ENCODE data around the gene GJD2. TPM values are rescaled to one million over a fixed set of nuclear protein-coding genes. Genes with fewer than 3 reads are reported as not detected.

Gene GJD2
- total RNA-seq, 2 donors from 2014 or later: not detected

- no peak for DNase-seq
- Mint-ChIP-seq H3K27me3 (ENCODE audit: low read depth) (peaks cover 10% of the 10 kb centered on the region), H3K36me3 (ENCODE audit: insufficient read depth in 2 of 2) (no peaks in the 10 kb centered on the region)
Measured at GRCh38 chr15:34730701-34731100, 24.1 kb downstream of the GJD2 start.

GRCh38 chr15:34729886-34730285 is 24.9 kb downstream of the GJD2 start:
- no peaks in the 10 kb centered on the region for H3K4me1 Mint-ChIP-seq (ENCODE audit: low read depth)
- peaks cover 18% of the 10 kb centered on the region for H3K27me3 Mint-ChIP-seq (ENCODE audit: low read depth)
- peaks cover 0 to 2% of the 10 kb centered on the region in 2 donors for H3K9me3 Mint-ChIP-seq
- H3K4me3 Mint-ChIP-seq: no peak overlapping the region
- ATAC-seq (replicated peaks in 1 of 2) (no peak), DNase-seq (no peak)
- no peak overlapping the region for H3K27ac Mint-ChIP-seq
- no peaks in the 10 kb centered on the region for H3K36me3 Mint-ChIP-seq (ENCODE audit: insufficient read depth in 2 of 2)

More at GRCh38 chr15:34730701-34731100, 24.1 kb downstream of the GJD2 start:
- H3K27ac Mint-ChIP-seq: no peak overlapping the region
- H3K9me3 Mint-ChIP-seq: peaks cover 0 to 2% of the 10 kb centered on the region in 2 donors
- no peak for ATAC-seq (replicated peaks in 1 of 2)
- no peak overlapping the region for H3K4me3 Mint-ChIP-seq
- no peaks in the 10 kb centered on the region for H3K4me1 Mint-ChIP-seq (ENCODE audit: low read depth)

GRCh38 chr15:34729056-34729455 is 25.7 kb downstream of the GJD2 start:
- Mint-ChIP-seq H3K9me3 (peaks cover 0 to 2% of the 10 kb centered on the region in 2 donors), H3K27me3 (ENCODE audit: low read depth) (peaks cover 20% of the 10 kb centered on the region), H3K4me1 (ENCODE audit: low read depth) (no peaks in the 10 kb centered on the region), H3K36me3 (ENCODE audit: insufficient read depth in 2 of 2) (no peaks in the 10 kb centered on the region), H3K27ac (no peak overlapping the region), H3K4me3 (no peak overlapping the region)
- ATAC-seq (replicated peaks in 1 of 2) (no peak), DNase-seq (no peak)

GRCh38 chr15:34726406-34727100 is 28.2 kb downstream of the GJD2 start:
- H3K9me3 Mint-ChIP-seq: peaks cover 0 to 2% of the 10 kb centered on the region in 2 donors
- no peak for DNase-seq
- no peak for ATAC-seq (replicated peaks in 1 of 2)
- H3K27ac Mint-ChIP-seq: no peak overlapping the region
- H3K27me3 Mint-ChIP-seq (ENCODE audit: low read depth): peaks cover 41% of the 10 kb centered on the region
- no peaks in the 10 kb centered on the region for H3K4me1 Mint-ChIP-seq (ENCODE audit: low read depth)
- H3K36me3 Mint-ChIP-seq (ENCODE audit: insufficient read depth in 2 of 2): no peaks in the 10 kb centered on the region
- no peak overlapping the region for H3K4me3 Mint-ChIP-seq

GRCh38 chr15:34725556-34725955 is 29.2 kb downstream of the GJD2 start:
- Mint-ChIP-seq H3K36me3 (ENCODE audit: insufficient read depth in 2 of 2) (no peaks in the 10 kb centered on the region), H3K4me3 (no peak overlapping the region), H3K4me1 (ENCODE audit: low read depth) (no peaks in the 10 kb centered on the region), H3K27ac (no peak overlapping the region), H3K9me3 (peaks cover 0 to 2% of the 10 kb centered on the region in 2 donors), H3K27me3 (ENCODE audit: low read depth) (peaks cover 51% of the 10 kb centered on the region)
- no peak for DNase-seq
- ATAC-seq (replicated peaks in 1 of 2): no peak

GRCh38 chr15:34724481-34724880 is 30.3 kb downstream of the GJD2 start:
- no peaks in the 10 kb centered on the region for H3K4me1 Mint-ChIP-seq (ENCODE audit: low read depth)
- H3K27ac Mint-ChIP-seq: no peak overlapping the region
- ATAC-seq (replicated peaks in 1 of 2): no peak
- no peak for DNase-seq
- H3K9me3 Mint-ChIP-seq: peaks cover 0 to 2% of the 10 kb centered on the region in 2 donors
- peaks cover 62% of the 10 kb centered on the region for H3K27me3 Mint-ChIP-seq (ENCODE audit: low read depth)
- H3K4me3 Mint-ChIP-seq: no peak overlapping the region
- no peaks in the 10 kb centered on the region for H3K36me3 Mint-ChIP-seq (ENCODE audit: insufficient read depth in 2 of 2)

GRCh38 chr15:34722439-34722836 is 32.4 kb downstream of the GJD2 start:
- no peak for ATAC-seq (replicated peaks in 1 of 2)
- Mint-ChIP-seq H3K4me1 (ENCODE audit: low read depth) (no peaks in the 10 kb centered on the region), H3K27ac (no peak overlapping the region), H3K36me3 (ENCODE audit: insufficient read depth in 2 of 2) (no peaks in the 10 kb centered on the region), H3K4me3 (no peak overlapping the region), H3K27me3 (ENCODE audit: low read depth) (peaks cover 62% of the 10 kb centered on the region), H3K9me3 (no peaks in the 10 kb centered on the region)
- no peak for DNase-seq

- Mint-ChIP-seq H3K27me3 (ENCODE audit: low read depth) (peaks cover 62% of the 10 kb centered on the region), H3K27ac (no peak overlapping the region), H3K9me3 (no peaks in the 10 kb centered on the region), H3K36me3 (ENCODE audit: insufficient read depth in 2 of 2) (no peaks in the 10 kb centered on the region), H3K4me3 (no peak overlapping the region), H3K4me1 (ENCODE audit: low read depth) (no peaks in the 10 kb centered on the region)
- DNase-seq (no peak), ATAC-seq (replicated peaks in 1 of 2) (no peak)
Measured at GRCh38 chr15:34721802-34722438, 32.9 kb downstream of the GJD2 start.

- Mint-ChIP-seq H3K4me1 (ENCODE audit: low read depth) (no peaks in the 10 kb centered on the region), H3K9me3 (no peaks in the 10 kb centered on the region), H3K36me3 (ENCODE audit: insufficient read depth in 2 of 2) (no peaks in the 10 kb centered on the region), H3K27ac (no peak overlapping the region), H3K4me3 (peak overlapping the region in 1 of 2 donors; percentile 38), H3K27me3 (ENCODE audit: low read depth) (peaks cover 62% of the 10 kb centered on the region)
- no peak for DNase-seq
- ATAC-seq (replicated peaks in 1 of 2): no peak
Measured at GRCh38 chr15:34721157-34721801, 33.5 kb downstream of the GJD2 start.

- ATAC-seq (replicated peaks in 1 of 2) (no peak), DNase-seq (no peak)
- H3K4me1 Mint-ChIP-seq (ENCODE audit: low read depth): no peaks in the 10 kb centered on the region
- H3K36me3 Mint-ChIP-seq (ENCODE audit: insufficient read depth in 2 of 2): no peaks in the 10 kb centered on the region
- no peaks in the 10 kb centered on the region for H3K9me3 Mint-ChIP-seq
- no peak overlapping the region for H3K4me3 Mint-ChIP-seq
- H3K27ac Mint-ChIP-seq: no peak overlapping the region
- H3K27me3 Mint-ChIP-seq (ENCODE audit: low read depth): peaks cover 53% of the 10 kb centered on the region
Measured at GRCh38 chr15:34719695-34720094, 35.1 kb downstream of the GJD2 start.

GRCh38 chr15:34718681-34719665 is 35.8 kb downstream of the GJD2 start:
- no peak for ATAC-seq (replicated peaks in 1 of 2)

GRCh38 chr15:34717729-34718128 is 37.1 kb downstream of the GJD2 start:
- Mint-ChIP-seq H3K4me1 (ENCODE audit: low read depth) (no peaks in the 10 kb centered on the region), H3K27ac (no peak overlapping the region), H3K27me3 (ENCODE audit: low read depth) (peaks cover 51% of the 10 kb centered on the region), H3K36me3 (ENCODE audit: insufficient read depth in 2 of 2) (no peaks in the 10 kb centered on the region), H3K4me3 (no peak overlapping the region), H3K9me3 (no peaks in the 10 kb centered on the region)
- ATAC-seq (replicated peaks in 1 of 2): no peak
- no peak for DNase-seq

More at GRCh38 chr15:34718681-34719665, 35.8 kb downstream of the GJD2 start:
- Mint-ChIP-seq H3K27ac (no peak overlapping the region), H3K4me3 (no peak overlapping the region), H3K4me1 (ENCODE audit: low read depth) (no peaks in the 10 kb centered on the region), H3K36me3 (ENCODE audit: insufficient read depth in 2 of 2) (no peaks in the 10 kb centered on the region), H3K9me3 (no peaks in the 10 kb centered on the region), H3K27me3 (ENCODE audit: low read depth) (peaks cover 51% of the 10 kb centered on the region)
- no peak for DNase-seq

Data from activated T-cell treated with anti-CD3 and anti-CD28 coated beads, Interleukin-2, amount 50 U/mL, for 72 hours (primary cell).